ENCODE data around the gene FGD4.

FGD4 gene

DNA sequence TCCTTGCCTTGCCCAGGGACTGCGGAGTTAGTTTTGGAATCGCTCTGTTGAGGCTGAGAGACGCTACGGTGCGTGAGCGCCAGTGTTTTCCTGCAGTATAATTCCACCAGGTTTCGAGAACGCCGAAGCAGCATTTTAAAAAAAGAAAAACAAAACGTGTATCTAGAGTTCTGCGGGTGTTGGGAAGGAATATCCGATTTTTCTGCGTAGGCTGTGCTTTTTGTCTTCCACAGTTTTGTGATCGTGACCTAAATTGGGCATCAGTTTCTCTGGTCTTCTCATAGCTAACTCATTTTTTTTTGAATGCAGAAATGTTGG, 280.5 kb downstream of the FGD4 start:
- H3K4me3 Mint-ChIP-seq, result peak overlapping the region; percentile 85 to 98 (median 89)
- TF ChIP-seq, protein P1, sequence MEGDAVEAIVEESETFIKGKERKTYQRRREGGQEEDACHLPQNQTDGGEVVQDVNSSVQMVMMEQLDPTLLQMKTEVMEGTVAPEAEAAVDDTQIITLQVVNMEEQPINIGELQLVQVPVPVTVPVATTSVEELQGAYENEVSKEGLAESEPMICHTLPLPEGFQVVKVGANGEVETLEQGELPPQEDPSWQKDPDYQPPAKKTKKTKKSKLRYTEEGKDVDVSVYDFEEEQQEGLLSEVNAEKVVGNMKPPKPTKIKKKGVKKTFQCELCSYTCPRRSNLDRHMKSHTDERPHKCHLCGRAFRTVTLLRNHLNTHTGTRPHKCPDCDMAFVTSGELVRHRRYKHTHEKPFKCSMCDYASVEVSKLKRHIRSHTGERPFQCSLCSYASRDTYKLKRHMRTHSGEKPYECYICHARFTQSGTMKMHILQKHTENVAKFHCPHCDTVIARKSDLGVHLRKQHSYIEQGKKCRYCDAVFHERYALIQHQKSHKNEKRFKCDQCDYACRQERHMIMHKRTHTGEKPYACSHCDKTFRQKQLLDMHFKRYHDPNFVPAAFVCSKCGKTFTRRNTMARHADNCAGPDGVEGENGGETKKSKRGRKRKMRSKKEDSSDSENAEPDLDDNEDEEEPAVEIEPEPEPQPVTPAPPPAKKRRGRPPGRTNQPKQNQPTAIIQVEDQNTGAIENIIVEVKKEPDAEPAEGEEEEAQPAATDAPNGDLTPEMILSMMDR (IDR thresholded peaks at IDR 0.05; ENCODE audit: unreplicated experiment in 3 of 3), result no peak
- peaks cover 14% of the 10 kb centered on the region for H3K36me3 Mint-ChIP-seq (ENCODE audit: low read depth)
- no peaks in the 10 kb centered on the region for H3K27me3 Mint-ChIP-seq (ENCODE audit: low read depth)
- peak overlapping the region; percentile 88 to 98 (median 97) for H3K27ac Mint-ChIP-seq
- H3K4me1 Mint-ChIP-seq, result peaks cover 18% of the 10 kb centered on the region
- no peaks in the 10 kb centered on the region for H3K9me3 Mint-ChIP-seq

DNA sequence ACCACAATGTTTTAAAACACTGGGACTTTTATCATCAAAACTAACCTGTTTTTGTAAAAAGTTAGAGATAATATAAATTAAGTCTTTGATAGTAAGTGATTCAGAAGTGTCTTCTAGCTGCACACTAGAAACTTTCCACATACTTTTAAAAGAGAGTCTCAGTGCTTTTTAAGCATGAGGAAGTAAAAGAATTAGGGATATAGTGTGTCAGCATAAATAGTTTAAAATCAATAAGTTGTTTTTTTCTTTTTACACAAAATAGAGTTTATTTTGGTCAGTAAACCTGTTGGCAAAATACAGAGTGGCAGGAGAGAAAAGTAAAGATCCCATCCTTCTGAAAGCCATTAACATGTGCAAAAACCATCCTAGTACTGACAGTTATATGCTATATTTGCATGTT, 281.4 kb downstream of the FGD4 start:
- no peaks in the 10 kb centered on the region for H3K9me3 Mint-ChIP-seq
- H3K27ac Mint-ChIP-seq, result peak overlapping the region; percentile 88 to 98 (median 97)
- H3K4me1 Mint-ChIP-seq, result peaks cover 18% of the 10 kb centered on the region
- TF ChIP-seq, protein P1 (IDR thresholded peaks at IDR 0.05; ENCODE audit: unreplicated experiment in 3 of 3), result no peak
- peak overlapping the region; percentile 85 to 98 (median 89) for H3K4me3 Mint-ChIP-seq
- H3K36me3 Mint-ChIP-seq (ENCODE audit: low read depth), result peaks cover 23% of the 10 kb centered on the region
- no peaks in the 10 kb centered on the region for H3K27me3 Mint-ChIP-seq (ENCODE audit: low read depth)

DNA sequence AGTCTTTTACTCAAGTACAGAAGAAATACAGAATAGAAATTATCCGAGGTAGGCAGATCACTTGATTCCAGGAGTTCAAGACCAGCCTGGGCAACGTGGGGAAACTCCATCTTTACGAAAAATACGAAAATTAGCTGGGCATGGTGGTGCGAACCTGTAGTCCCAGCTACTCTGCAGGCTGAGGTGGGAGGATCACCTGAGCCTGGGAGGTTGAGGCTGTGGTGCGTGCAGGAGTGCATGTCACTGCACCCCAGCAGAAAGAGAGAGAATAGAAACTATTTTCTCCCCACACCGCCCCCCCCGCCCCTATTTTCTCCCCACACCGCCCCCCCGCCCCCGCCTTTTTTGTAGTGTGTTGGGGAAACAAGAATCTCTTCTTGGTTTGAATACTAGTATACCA, 281.9 kb downstream of the FGD4 start:
- H3K4me1 Mint-ChIP-seq, result peaks cover 18% of the 10 kb centered on the region
- peak overlapping the region in 2 of 3 experiments; percentile 28 to 44 for H3K27ac Mint-ChIP-seq
- H3K4me3 Mint-ChIP-seq, result peak overlapping the region; percentile 9 to 61 (median 53)
- no peaks in the 10 kb centered on the region for H3K27me3 Mint-ChIP-seq (ENCODE audit: low read depth)
- H3K36me3 Mint-ChIP-seq (ENCODE audit: low read depth), result peaks cover 26% of the 10 kb centered on the region
- H3K9me3 Mint-ChIP-seq, result no peaks in the 10 kb centered on the region
- TF ChIP-seq, protein P1 (IDR thresholded peaks at IDR 0.05; ENCODE audit: unreplicated experiment in 3 of 3), result no peak

- Mint-ChIP-seq H3K27ac (no peak overlapping the region), H3K36me3 (ENCODE audit: low read depth) (peaks cover 65% of the 10 kb centered on the region), H3K4me1 (no peaks in the 10 kb centered on the region), H3K27me3 (ENCODE audit: low read depth) (no peaks in the 10 kb centered on the region), H3K4me3 (no peak overlapping the region), H3K9me3 (peaks cover 9% of the 10 kb centered on the region)
- TF ChIP-seq, protein P1 (IDR thresholded peaks at IDR 0.05; ENCODE audit: unreplicated experiment in 3 of 3), result no peak
These were observed 287.0 kb downstream of the FGD4 start for GRCh38 chr12:32686340-32686739.

- TF ChIP-seq, protein P1 (IDR thresholded peaks at IDR 0.05; ENCODE audit: unreplicated experiment in 3 of 3), result no peak
- no peaks in the 10 kb centered on the region for H3K4me1 Mint-ChIP-seq
- peaks cover 18% of the 10 kb centered on the region for H3K9me3 Mint-ChIP-seq
- peaks cover 79% of the 10 kb centered on the region for H3K36me3 Mint-ChIP-seq (ENCODE audit: low read depth)
- H3K27me3 Mint-ChIP-seq (ENCODE audit: low read depth), result no peaks in the 10 kb centered on the region
- no peak overlapping the region for H3K4me3 Mint-ChIP-seq
- peak overlapping the region in 1 of 3 experiments; percentile 9 for H3K27ac Mint-ChIP-seq
These were observed 289.4 kb downstream of the FGD4 start for GRCh38 chr12:32688786-32689185.

GRCh38 chr12:32690927-32691326, 291.6 kb downstream of the FGD4 start:
- Mint-ChIP-seq H3K36me3 (ENCODE audit: low read depth) (peaks cover 85% of the 10 kb centered on the region), H3K27me3 (ENCODE audit: low read depth) (no peaks in the 10 kb centered on the region), H3K4me1 (no peaks in the 10 kb centered on the region), H3K27ac (no peak overlapping the region), H3K9me3 (peaks cover 38% of the 10 kb centered on the region), H3K4me3 (no peak overlapping the region)
- TF ChIP-seq, protein P1 (IDR thresholded peaks at IDR 0.05; ENCODE audit: unreplicated experiment in 3 of 3), result no peak

Data from nephron (organoid).